Stimulated activated CD4-positive, alpha-beta T cell treated with anti-CD3 and anti-CD28 coated beads, Interleukin-12 subunit alpha, Interleukin-12 subunit beta, amount 100 ng/mL, for 48 hours (primary cell): ENCODE results near the gene DOCK4.

ENCODE experiments used
- DNase-seq, 3 donors: peaks; one replicate each; pipeline ENCODE4 v3.0.0-alpha.2; 2020; ENCODE audit warnings: low read depth in 2 of 3, low spot score in 1 of 3

DOCK4 gene

DNA sequence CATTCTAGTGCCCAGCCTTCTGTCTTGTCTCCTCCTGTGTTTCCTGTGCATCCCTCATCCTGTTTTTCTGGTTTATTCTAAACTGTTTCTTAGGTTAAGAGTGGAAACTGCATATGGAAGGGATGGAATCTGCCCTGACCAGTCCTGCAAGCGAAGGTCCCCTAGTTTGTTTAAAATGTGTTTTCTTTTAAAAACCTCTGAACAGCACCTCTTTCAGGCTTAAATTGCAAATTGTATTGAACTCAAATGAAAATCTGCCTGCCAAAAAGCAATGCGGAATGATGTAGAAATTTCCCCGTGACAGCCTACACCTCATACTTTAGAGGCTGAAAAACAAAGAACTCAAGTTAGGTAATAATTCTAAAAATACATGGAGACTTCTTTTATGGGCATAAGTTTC is 421.1 kb downstream of the DOCK4 start:
- no peak for DNase-seq

DNA sequence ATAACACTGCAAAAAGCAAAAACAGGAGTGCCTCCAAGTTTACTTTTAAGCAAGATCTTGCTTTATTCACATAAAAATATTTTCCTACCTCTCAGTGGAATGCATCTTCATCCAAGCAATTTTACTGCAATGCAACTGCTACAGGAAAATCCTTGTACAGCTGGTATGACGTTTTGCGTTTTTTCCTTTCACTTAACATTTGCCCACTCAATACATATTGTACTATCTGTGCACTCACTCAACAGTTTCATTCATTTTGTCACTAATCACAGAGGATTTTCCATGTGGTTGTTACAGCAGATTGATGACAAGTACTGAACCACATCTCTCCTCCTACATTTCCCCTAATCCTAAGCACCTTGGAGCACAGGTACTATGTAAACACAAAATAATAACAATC is 421.9 kb downstream of the DOCK4 start:
- DNase-seq: no peak

GRCh38 chr7:111783854-111784253 is 422.3 kb downstream of the DOCK4 start:
- no peak for DNase-seq

GRCh38 chr7:111780527-111780926 is 425.7 kb downstream of the DOCK4 start:
- no peak for DNase-seq

DNA sequence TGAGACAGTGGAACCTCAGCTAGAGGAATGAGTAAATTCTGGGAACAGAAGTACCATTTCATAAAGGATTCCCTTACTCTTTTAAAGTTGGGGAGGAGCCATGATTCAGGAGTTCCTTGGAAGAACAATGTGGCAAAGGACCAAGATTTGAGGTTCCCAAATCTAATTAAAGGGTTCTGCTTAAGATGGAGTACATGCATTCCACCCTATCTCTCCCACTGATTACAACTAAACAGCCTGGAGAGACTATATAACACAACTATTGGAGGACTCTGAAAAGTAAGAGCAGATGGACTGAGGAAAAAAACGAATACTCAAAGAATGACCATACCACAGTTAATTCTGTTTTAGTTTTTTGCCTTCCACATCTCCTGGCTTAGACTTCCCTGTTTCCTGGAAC is 431.0 kb downstream of the DOCK4 start:
- no peak for DNase-seq

DNA sequence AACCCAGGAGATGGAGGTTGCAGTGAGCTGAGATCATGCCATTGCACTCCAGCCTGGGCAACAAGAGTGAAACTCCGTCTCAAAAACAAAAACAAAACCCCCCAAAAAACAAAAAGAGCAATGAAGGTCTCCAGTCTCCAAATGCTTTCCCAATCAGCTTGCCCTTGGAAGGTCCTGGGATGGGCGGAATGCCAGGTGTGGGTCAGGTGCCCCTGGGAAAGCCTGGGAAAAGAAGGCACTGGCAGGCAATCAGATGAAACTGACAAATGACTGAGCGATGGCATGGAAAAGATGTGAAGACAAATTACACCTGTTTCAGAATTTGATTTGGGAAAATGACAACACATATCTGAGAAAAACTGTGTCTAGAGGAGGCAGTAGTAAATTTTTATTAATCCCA is 433.5 kb downstream of the DOCK4 start:
- DNase-seq: no peak

DNA sequence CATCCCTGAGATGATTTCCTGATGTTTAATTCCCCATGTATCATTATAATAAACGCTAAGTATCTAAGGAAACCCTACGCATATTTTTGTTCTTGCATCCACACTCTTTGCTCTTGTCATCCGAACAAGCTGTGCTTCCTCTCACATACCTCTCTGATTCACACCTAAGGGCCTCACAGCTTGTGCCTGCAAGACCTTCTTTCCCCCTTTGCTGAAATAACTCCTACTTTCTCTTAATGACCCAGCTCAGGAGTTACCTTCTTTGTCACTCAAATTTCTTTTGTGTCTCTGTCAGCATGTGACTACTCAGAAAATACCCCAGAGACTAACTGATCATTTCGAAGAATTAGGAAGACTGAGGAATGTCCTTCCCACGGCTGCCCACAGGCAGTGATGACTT is 434.6 kb downstream of the DOCK4 start:
- DNase-seq: no peak

DNA sequence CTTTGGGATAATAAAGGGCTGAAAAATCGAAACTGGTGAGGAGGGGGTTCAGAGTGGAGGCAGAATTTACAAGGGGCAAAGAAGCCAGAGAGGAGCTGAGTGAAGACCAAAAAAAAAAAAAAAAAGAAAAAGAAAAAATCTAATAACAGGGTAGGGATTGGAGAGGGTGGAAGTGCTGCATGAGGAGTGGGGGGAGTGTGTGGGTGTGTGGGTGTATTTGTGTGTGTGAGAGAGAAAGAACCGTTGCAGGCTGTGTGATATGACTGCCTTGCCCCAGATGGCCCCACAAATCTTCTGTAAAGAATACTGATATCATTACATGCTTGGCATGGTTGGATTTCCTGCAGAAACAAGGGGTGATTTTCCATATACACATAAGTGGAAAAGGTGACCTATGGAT is 436.1 kb downstream of the DOCK4 start:
- DNase-seq: no peak

GRCh38 chr7:111765751-111766643 is 440.2 kb downstream of the DOCK4 start:
- no peak for DNase-seq

- DNase-seq: no peak
Measured at GRCh38 chr7:111763221-111763801, 442.9 kb downstream of the DOCK4 start.

DNA sequence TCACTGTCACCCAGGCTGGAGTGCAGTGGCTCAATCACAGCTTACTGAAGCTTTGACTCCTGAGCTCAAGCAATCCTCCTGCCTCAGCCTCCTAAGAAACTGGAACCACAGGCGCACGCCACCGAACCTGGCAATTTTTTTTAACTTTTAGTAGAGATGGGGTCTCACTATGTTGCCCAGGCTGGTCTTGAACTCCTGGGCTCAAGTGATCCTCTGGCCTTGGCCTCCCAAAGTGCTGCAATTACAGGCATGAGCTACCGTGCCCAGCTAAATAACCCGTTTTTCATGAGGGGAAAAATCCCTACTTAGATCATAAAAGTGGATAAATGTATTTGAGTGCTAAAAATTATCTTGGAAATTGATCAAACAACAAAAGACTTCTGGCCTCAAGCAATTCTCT is 443.4 kb downstream of the DOCK4 start:
- no peak for DNase-seq

DNA sequence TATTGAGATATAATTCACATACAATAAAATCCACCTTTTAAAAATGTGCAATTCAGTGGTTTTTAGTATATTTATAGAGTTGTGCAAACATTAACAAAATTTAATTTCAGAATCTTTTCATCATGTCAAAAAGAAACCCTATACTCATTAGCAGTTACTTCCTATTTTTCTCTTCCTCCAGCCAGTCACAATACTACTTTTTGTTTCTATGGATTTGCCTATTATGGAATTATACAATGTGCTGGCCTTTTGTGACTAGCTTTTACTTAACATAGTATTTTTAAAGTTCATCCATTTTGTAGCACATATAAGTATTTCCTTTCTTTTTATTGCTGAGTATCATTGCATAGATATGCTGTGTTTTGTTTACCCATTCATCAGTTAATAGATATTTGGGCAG is 444.0 kb downstream of the DOCK4 start:
- no peak for DNase-seq

DNA sequence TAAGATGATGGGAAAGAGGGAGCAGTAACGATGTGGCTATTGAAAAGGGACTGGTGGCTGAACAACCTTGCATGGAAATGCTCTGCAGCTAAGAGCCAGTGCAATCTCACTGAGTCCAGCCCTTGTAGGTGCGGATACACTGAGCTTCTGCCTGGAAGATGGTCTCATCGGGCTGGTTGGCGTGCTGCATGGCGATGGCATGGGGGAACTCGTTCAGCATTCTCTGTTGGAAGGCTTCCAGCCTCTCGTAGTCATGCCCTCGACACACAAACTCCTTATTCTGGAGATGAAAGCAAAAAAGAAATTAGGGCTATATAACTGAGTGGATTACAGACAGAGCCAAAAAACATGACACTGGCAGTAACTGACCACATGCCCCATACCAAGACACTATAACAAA is 446.2 kb downstream of the DOCK4 start:
- no peak for DNase-seq

- DNase-seq: no peak
Measured at GRCh38 chr7:111758332-111758731, 447.9 kb downstream of the DOCK4 start.

DNA sequence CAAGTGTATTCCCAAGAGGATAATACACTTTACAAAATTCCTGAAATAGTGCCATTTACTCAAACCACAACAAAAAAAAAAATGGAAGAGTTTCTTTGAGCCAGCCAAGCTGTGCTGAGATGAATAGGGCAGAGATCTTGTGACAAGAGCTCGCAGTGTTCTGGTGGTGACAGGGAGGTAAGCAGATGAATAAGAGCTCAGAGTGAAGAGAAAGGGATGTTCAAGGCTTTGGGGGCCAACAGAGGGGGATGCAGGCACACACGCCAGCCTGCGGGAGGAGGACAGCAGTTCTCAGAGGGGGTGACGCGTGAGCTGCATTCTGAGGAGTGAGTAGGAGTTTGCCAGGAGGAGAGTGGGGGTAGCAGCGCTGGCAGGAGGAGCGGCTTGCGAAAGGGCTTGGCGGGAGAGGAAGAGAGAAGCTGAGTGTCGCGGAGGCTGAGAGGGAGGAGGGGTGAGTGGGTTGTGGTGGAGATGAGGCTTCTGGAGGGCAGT is 449.5 kb downstream of the DOCK4 start:
- no peak for DNase-seq

GRCh38 chr7:111755383-111755782 is 450.8 kb downstream of the DOCK4 start:
- no peak for DNase-seq

DNA sequence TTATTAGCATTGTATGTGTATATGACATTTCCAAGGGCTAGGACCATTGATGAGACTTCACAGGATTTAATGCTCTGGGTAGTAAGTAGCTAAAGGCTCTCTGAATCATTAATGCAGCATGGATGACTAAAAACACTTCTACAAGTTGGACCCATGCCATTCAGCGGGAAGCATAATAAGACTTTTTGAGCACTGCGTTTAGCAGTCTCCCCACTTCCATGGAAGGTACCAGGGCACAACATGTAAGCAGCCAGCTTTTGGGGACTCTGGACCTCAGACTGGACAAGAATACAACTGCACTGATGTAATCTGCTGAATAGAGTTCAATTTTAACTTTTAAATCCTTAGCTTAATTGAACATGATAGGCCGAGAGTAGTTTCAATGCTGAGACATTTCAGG is 452.2 kb downstream of the DOCK4 start:
- DNase-seq: no peak

GRCh38 chr7:111752022-111752582 is 454.1 kb downstream of the DOCK4 start:
- peak; percentile 40 to 68 (median 45) for DNase-seq

- DNase-seq: no peak
Measured at GRCh38 chr7:111750878-111751277, 455.3 kb downstream of the DOCK4 start.

DNA sequence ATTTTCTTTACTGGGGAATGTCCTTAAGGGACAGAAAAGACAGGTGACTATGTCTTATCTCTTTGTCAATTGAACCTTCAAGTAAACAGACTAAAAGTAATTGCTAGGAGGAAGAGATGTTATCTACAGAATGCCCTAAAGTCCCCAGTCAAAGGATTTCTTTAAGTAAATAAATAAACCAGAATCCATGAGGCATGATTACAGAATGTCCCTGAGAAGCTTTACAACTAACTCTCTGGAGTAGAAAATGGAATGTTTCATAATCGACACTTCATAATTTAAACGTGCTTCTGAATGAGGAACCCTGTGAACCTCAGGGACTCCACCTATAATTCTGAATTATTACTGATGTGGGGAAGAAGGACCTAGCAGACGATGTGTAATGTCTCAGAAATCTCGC is 456.0 kb downstream of the DOCK4 start:
- no peak for DNase-seq

DNA sequence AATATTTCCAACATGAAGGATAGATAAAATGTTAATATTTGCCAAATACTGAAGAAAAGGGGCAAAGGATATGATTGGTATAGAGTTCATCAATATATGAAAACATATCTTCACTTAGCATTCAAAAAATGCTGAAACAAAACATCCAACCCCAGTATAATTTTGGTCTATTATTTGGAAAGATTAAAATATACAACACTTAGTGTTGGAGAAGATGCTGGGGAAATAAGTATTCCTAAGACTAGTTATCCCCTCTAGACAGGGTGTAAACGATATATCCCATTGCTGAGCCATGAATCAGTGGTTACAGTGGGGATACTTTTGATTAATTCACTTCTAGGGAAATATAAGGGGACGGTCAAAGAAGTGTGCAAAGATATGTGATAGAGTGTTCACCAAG is 456.6 kb downstream of the DOCK4 start:
- DNase-seq: no peak

GRCh38 chr7:111747718-111748117 is 458.5 kb downstream of the DOCK4 start:
- no peak for DNase-seq
